ENCODE data around the gene FAM107B.

FAM107B gene

GRCh38 chr10:14528450-14528849, 246.2 kb downstream of the FAM107B start:
- TF ChIP-seq FOXP2 (optimal IDR thresholded peaks at IDR 0.05; ENCODE audit: borderline replicate concordance, extremely low read depth, extremely low read length, insufficient read depth) = no peak
- TF ChIP-seq SIN3A (IDR thresholded peaks at IDR 0.05; ENCODE audit: borderline replicate concordance, insufficient read depth, low read length) = no peak
- no peak for TF ChIP-seq POLR2AphosphoS5 (IDR thresholded peaks at IDR 0.05; ENCODE audit: low read depth, low read length)
- no peak for TF ChIP-seq REST (IDR thresholded peaks at IDR 0.05; ENCODE audit: insufficient read depth in 1 of 2, low read depth in 2 of 2, low read length in 2 of 2)

GRCh38 chr10:14527915-14528314, 246.8 kb downstream of the FAM107B start:
- TF ChIP-seq FOXP2 (optimal IDR thresholded peaks at IDR 0.05; ENCODE audit: borderline replicate concordance, extremely low read depth, extremely low read length, insufficient read depth) (no peak), REST (IDR thresholded peaks at IDR 0.05; ENCODE audit: insufficient read depth in 1 of 2, low read depth in 2 of 2, low read length in 2 of 2) (no peak), SIN3A (IDR thresholded peaks at IDR 0.05; ENCODE audit: borderline replicate concordance, insufficient read depth, low read length) (no peak), POLR2AphosphoS5 (IDR thresholded peaks at IDR 0.05; ENCODE audit: low read depth, low read length) (no peak), TAF1 (IDR thresholded peaks at IDR 0.05; ENCODE audit: borderline replicate concordance, insufficient read depth, low read length) (no peak)

GRCh38 chr10:14527134-14527844, 247.4 kb downstream of the FAM107B start:
- TF ChIP-seq REST (IDR thresholded peaks at IDR 0.05; ENCODE audit: insufficient read depth in 1 of 2, low read depth in 2 of 2, low read length in 2 of 2) = no peak
- no peak for TF ChIP-seq POLR2AphosphoS5 (IDR thresholded peaks at IDR 0.05; ENCODE audit: low read depth, low read length)
- TF ChIP-seq SIN3A (IDR thresholded peaks at IDR 0.05; ENCODE audit: borderline replicate concordance, insufficient read depth, low read length) = no peak
- TF ChIP-seq TAF1 (IDR thresholded peaks at IDR 0.05; ENCODE audit: borderline replicate concordance, insufficient read depth, low read length) = no peak
- TF ChIP-seq FOXP2 (optimal IDR thresholded peaks at IDR 0.05; ENCODE audit: borderline replicate concordance, extremely low read depth, extremely low read length, insufficient read depth) = no peak

GRCh38 chr10:14526326-14526725, 248.4 kb downstream of the FAM107B start:
- TF ChIP-seq REST (IDR thresholded peaks at IDR 0.05; ENCODE audit: insufficient read depth in 1 of 2, low read depth in 2 of 2, low read length in 2 of 2) (no peak), SIN3A (IDR thresholded peaks at IDR 0.05; ENCODE audit: borderline replicate concordance, insufficient read depth, low read length) (no peak), POLR2AphosphoS5 (IDR thresholded peaks at IDR 0.05; ENCODE audit: low read depth, low read length) (no peak), FOXP2 (optimal IDR thresholded peaks at IDR 0.05; ENCODE audit: borderline replicate concordance, extremely low read depth, extremely low read length, insufficient read depth) (no peak), TAF1 (IDR thresholded peaks at IDR 0.05; ENCODE audit: borderline replicate concordance, insufficient read depth, low read length) (no peak)

Data from PFSK-1 (cell line).